Activated naive CD8-positive, alpha-beta T cell (primary cell): ENCODE data around the gene P2RX1.
"Not testable (repeated sequence)": the region's sequence is repeated elsewhere in the genome, so short reads cannot be mapped to it uniquely, and the experiment has no call there.

ENCODE experiments used
- H3K27ac Mint-ChIP-seq: one replicate; pipeline ENCODE4 v1.8.0; 2021; ENCODE audit warnings: mixed read lengths
- H3K27me3 Mint-ChIP-seq: one replicate; pipeline ENCODE4 v1.8.0; 2021; ENCODE audit warnings: mixed read lengths
- H3K36me3 Mint-ChIP-seq: one replicate; pipeline ENCODE4 v1.8.0; 2021; ENCODE audit warnings: mixed read lengths
- H3K4me1 Mint-ChIP-seq: one replicate; pipeline ENCODE4 v1.8.0; 2021; ENCODE audit warnings: low read depth, mixed read lengths
- H3K4me3 Mint-ChIP-seq: one replicate; pipeline ENCODE4 v1.8.0; 2021; ENCODE audit warnings: mild to moderate bottlenecking, mixed read lengths
- H3K9me3 Mint-ChIP-seq: one replicate; pipeline ENCODE4 v1.8.0; 2021; ENCODE audit warnings: low read depth, mixed read lengths

The P2RX1 gene

DNA sequence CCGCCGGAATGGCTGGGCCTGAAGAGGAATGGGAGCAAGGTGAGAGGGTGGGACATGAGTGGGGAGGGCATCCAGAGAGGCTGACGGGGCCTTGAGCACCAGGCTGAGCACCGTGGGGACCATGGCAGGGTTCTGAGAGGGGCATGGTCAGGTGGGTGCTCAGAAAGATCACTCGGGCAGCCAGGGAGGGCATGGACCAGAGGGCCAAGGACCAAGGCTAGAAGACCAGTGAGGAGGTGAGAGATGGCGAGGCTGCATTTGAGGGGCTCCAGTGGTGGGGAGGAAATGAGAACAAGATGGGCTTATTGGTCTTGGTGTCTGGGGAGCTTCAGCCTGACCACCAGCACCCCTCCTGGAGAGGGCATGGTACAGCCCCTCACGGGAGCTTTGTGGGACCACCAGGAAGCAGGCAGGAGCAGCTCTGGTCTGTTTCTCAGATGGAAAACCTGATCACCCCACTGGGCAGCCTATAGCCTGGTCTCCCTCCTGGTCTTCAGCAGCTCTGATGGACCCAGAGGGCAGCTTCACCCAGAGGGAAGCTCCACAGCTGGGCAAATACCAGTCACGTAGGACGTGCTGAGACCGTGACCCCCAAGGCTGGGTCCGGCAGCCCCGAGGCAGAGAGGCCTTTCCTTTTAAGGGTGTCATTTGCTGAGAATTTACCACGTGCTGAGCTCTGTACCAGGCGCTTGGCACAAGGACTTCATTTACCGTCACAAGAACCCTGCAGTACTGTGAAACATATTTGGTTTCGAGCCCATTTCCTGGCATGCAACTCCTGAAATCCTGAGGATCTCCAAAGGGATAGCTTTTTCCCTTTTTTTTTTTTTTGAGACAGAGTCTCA, 58.8 kb downstream of the P2RX1 start:
- H3K27me3 Mint-ChIP-seq: no peaks in the 10 kb centered on the region
- H3K4me1 Mint-ChIP-seq: no peaks in the 10 kb centered on the region
- no peaks in the 10 kb centered on the region for H3K9me3 Mint-ChIP-seq
- no peak overlapping the region for H3K4me3 Mint-ChIP-seq
- peaks cover 3% of the 10 kb centered on the region for H3K36me3 Mint-ChIP-seq
- H3K27ac Mint-ChIP-seq: no peak overlapping the region

DNA sequence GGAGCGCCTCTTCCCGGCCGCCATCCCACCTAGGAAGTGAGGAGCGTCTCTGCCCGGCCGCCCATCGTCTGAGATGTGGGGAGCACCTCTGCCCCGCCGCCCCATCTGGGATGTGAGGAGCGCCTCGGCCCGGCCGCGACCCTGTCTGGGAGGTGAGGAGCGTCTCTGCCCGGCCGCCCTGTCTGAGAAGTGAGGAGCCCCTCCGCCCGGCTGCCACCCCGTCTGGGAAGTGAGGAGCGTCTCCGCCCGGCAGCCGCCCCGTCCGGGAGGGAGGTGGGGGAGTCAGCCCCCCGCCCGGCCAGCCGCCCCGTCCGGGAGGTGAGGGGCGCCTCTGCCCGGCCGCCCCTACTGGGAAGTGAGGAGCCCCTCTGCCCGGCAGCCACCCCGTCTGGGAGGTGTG, 62.1 kb downstream of the P2RX1 start:
- not testable (repeated sequence) for H3K27ac Mint-ChIP-seq, H3K9me3 Mint-ChIP-seq, H3K4me1 Mint-ChIP-seq, H3K4me3 Mint-ChIP-seq, H3K36me3 Mint-ChIP-seq, H3K27me3 Mint-ChIP-seq

DNA sequence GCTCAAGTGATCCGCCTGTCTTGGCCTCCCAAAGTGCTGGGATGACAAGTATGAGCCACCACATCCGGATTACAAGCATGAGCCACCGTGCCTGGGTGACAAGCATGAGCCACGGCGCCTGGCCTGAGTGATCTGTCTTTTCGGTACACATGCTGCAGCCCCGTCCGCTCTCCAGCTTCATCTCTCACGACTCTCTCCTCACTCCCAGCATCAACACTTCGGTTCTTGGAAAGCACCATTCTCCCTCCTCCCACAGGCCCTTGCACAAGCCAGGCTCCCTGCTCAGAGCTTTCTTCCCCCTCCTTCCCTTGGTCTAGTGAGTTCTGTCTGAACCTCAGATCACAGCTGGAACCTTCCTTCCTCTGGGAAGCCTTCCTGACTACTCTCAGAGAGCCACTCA, 63.7 kb downstream of the P2RX1 start:
- no peak overlapping the region for H3K4me3 Mint-ChIP-seq
- no peaks in the 10 kb centered on the region for H3K4me1 Mint-ChIP-seq
- no peaks in the 10 kb centered on the region for H3K9me3 Mint-ChIP-seq
- H3K27me3 Mint-ChIP-seq: peaks cover 3% of the 10 kb centered on the region
- H3K27ac Mint-ChIP-seq: no peak overlapping the region
- no peaks in the 10 kb centered on the region for H3K36me3 Mint-ChIP-seq

DNA sequence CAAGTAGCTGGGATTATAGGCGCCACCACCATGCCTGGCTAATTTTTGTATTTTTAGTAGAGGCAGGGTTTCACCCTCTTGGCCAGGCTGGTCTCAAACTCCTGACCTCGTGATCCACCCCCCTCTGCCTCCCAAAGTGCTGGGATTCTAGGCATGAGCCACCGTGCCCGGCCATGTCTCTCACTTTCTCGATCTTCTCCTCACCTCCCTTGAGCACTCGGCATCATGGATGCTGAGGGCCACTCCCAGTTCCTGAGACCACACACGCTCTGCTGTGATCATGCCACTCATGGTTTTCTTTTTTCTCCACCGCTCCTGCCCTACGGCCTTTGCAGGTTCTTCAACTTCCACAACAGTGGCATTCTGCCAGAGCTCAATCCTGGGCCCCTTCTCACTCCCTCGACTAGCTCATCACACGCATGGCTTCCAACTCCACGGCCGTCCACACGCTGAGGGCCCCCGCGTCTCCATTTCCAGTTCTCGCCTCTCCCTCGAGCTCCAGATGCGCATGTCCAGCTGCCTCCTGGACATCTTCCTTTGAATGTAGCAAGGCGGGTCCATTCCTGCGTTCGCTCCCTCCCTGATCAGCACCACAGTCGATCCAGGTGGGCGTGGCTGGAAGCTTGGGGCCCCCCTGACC, 64.7 kb downstream of the P2RX1 start:
- no peak overlapping the region for H3K4me3 Mint-ChIP-seq
- H3K36me3 Mint-ChIP-seq: no peaks in the 10 kb centered on the region
- H3K27ac Mint-ChIP-seq: no peak overlapping the region
- H3K4me1 Mint-ChIP-seq: peaks cover 2% of the 10 kb centered on the region
- no peaks in the 10 kb centered on the region for H3K9me3 Mint-ChIP-seq
- peaks cover 3% of the 10 kb centered on the region for H3K27me3 Mint-ChIP-seq

DNA sequence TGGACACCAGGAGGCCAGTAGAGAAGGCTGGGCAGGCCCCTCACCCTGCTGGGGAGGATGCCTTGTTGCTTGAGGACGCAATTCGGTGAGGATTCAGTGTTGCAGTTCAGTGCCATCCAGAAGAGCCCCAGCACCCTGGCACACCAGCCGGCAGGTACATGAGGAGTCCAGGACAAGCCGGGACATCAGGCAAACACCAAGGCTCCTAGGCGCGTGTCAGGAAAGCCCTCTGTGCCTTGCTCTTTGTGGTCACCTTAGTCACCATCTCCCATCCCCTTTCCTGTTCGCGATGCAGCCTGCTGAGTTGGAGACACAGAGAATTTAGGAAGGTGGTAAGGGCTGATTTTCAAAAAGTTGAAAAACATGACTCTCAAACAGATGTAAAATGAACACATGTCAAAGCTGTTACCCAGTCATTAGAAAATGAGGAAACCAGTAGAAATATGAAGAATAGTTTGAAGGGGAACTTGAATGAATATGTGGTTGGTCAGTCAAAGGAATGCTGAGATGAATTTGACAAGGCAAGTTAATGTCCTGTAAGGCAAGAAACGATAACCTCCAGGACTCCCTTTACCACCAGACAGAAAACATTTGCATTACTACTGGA, 67.9 kb downstream of the P2RX1 start:
- peaks cover 20% of the 10 kb centered on the region for H3K4me1 Mint-ChIP-seq
- H3K9me3 Mint-ChIP-seq: no peaks in the 10 kb centered on the region
- no peak overlapping the region for H3K4me3 Mint-ChIP-seq
- peaks cover 3% of the 10 kb centered on the region for H3K27me3 Mint-ChIP-seq
- H3K27ac Mint-ChIP-seq: no peak overlapping the region
- no peaks in the 10 kb centered on the region for H3K36me3 Mint-ChIP-seq

DNA sequence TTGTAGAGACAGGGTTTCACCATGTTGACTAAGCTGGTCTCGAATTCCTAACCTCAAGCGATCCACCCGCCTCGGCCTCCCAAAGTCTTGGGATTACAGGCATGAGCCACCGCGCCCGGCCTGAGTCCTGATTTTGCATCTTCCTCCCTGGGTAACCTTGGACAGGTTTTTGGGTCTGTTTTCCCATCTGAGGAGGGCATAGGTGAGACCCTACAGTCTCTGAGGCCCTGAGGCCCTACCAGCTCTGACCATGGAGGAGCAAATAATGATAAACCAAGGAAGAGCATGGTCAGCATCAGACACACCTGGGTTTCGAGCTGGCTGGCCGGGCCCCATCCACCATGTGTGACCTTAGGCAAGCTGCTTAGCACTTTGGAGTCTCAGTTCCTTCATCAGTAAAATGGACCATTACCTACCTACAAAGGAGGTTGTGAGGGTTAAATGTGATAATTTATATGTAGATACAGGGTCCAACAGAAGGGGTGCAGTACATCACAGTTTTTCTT, 69.0 kb downstream of the P2RX1 start:
- Mint-ChIP-seq H3K27ac (no peak overlapping the region), H3K36me3 (no peaks in the 10 kb centered on the region), H3K9me3 (no peaks in the 10 kb centered on the region), H3K4me1 (peaks cover 21% of the 10 kb centered on the region), H3K27me3 (peaks cover 3% of the 10 kb centered on the region), H3K4me3 (no peak overlapping the region)
